GM18519 (cell line): ENCODE data around the gene PPP1R10.

Experiments
- ATAC-seq: cut with Tn5 transposase; IDR thresholded peaks from one replicate; pipeline ENCODE4 v1.9.1; 2021; ENCODE audit warnings: mild to moderate bottlenecking, moderate library complexity; ENCODE audit not compliant: unreplicated experiment, low FRiP score

The PPP1R10 gene

DNA sequence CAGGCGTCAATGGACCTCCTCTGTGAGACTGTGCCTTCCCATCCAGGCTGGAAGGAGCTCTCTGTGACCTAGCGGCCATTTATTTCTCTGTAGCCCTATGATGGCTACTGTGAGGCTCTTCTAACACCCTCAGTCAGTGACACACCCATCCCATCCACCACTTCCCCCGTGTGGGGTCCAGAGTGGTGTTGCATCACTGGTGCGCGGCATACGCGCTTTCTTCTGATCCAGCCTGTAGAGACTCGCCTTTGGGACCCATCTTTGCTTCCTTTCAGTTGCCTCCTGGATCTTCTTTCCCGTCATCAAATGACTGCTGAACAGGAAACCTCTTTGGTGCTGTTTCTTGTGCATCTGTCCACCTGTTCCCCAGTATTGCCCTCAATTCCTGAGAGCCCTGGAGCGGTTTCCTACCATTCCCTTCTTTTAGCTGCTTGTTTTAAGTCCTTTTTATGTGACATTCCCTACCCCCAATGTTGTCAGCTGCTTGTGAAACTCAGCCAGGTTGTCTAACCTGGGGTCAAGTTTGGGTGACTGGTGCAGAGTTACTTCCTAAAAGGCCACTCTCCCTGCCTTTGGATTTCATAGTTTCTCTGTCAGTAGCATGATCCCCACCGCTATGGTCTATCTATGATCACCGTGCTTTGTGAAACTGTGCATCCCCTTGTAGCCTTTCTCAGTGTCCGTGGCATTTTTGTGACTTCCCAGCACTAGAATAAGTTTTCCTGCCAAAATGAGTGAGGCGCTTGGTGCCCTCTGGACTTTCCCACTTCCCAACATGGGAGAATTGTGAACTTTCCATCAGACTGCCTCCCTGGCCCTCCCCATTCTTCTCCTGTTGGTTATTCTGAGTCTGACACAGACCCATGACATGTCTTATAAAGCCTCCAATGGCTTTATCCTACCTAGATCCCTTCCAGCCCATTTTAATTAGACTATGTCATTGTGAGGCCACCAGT lies 54.3 kb downstream of the PPP1R10 start:
- ATAC-seq: no peak

DNA sequence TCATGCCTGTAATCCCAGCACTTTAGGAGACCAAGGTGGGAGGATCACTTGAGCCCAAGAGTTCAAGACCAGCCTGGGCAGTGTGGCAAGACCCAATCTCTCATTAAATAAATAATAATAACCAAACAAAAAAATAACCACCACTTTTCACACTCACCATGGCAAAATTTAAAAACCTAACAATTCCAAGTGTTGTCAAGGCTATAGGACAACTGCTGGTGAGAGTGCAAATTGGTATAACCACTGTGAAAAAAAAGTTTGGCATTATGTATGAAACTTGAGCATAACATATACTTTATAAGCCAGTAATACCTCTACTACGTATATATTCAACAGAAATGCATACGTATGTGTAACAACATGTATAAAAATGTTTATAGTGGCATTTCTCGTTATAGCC lies 56.1 kb downstream of the PPP1R10 start:
- ATAC-seq: no peak

DNA sequence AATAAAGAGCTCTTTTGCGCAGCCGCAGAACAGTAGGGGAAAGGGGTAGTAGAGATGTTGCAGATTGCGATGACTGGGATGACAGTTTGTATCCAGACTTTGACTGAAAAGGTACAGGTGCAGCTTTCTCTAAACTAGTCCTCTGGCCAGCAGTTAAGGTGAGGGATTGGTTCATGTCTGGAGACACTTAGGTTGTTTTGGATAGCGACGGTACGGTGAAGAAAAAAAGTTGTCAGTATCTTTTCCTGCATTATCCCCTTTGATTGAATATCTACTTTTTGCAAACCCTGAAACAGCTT lies 59.4 kb downstream of the PPP1R10 start:
- ATAC-seq: no peak

DNA sequence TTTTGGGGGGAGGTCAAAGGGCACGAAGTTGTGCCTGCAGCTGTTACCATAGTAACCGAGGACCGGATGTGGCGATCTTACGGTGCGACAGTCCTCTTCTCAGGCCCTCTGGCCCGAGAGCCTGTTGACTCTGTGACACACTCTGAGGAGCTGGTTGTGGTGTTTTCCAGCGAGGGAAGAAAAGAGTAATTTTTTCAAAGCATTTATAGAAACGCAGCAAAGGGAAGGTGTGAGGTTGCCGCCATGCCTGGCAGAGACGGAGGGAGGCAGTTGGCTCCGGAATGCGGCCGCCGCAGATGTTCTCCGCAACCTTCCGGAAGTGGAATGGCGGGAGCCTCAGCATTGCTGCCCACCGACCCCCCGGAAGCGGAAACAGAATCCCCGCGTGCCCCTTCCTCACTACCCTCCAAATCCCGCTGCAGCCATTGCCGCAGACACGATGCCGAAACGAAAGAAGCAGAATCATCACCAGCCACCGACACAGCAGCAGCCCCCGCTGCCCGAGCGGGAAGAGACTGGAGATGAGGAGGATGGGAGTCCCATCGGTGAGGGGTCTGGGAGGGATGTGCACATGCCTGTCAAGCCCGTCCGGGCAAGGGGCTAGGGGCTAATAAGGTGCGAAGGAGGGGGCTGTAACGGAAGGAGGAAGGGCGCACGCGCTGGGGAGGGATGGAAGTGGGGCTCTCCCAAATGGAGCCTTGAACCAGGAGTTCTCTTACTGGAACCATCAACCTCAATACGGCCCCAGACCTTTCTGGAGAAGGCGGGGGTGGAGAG lies 59.9 kb downstream of the PPP1R10 start, which contains the start of gene PRR3:
Gene PRR3, plus strand, starts transcription at position 390 of the 777 bp plus-strand sequence. Its CDS starts 50 bp downstream, at position 440.
- peak; percentile 34 for ATAC-seq

DNA sequence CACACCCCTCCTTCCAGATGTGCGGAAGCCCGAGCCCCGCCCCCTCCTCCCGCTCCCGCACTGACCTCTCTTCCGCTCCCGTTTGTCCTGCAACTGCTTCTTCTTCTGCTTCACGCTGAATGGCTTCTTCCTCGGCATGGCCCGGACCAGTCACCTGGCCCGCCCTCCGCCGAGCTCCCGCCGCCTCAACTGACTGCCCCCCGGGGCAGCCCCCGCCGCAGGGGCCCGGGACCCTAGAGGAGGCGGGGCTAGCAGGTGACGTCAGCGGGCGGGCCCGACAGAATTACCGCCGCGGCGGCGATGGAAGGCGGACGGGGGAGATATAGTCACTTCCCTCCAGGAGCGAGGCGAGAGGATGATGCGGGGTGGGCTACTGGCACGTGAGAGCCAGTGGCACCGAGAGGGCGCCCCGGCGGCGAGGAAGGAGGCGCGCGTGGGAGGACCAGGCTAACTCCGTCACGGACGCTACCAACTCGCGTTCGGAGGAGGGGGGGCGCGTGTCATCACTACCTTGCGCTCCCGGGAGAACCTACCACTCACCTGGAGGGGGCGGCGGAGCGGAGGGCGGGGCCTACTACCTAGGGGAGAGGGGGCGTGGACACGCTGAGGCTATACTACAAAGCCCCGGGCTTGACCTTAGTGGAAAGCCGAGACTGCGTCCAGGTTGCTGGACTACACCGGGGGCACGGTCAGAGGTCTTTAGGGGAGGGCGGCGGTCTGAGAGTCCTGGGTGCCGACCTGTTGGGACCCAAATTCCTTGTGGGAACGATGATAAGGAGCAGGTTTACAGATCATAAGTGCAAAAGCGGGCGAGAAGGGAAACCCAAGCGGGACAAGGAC lies 60.8 kb downstream of the PPP1R10 start, which contains the start of gene GNL1:
Gene GNL1, minus strand, starts transcription at position 424 of the 840 bp plus-strand sequence. Its CDS starts 286 bp downstream, at position 138.
- ATAC-seq: peak; percentile 37

DNA sequence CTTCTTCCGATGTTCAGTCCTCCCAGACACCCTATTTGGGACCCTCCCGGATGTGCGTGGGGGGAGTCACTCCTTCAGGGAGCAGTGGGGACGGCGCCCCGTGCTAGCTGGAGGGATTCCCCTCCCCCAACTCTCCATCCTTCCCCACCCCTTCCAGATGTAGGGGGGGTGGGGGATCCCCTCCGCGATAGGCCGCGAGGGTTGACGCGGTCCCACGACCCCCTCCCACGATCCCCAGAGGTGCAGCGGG lies 61.3 kb downstream of the PPP1R10 start:
- no peak for ATAC-seq

DNA sequence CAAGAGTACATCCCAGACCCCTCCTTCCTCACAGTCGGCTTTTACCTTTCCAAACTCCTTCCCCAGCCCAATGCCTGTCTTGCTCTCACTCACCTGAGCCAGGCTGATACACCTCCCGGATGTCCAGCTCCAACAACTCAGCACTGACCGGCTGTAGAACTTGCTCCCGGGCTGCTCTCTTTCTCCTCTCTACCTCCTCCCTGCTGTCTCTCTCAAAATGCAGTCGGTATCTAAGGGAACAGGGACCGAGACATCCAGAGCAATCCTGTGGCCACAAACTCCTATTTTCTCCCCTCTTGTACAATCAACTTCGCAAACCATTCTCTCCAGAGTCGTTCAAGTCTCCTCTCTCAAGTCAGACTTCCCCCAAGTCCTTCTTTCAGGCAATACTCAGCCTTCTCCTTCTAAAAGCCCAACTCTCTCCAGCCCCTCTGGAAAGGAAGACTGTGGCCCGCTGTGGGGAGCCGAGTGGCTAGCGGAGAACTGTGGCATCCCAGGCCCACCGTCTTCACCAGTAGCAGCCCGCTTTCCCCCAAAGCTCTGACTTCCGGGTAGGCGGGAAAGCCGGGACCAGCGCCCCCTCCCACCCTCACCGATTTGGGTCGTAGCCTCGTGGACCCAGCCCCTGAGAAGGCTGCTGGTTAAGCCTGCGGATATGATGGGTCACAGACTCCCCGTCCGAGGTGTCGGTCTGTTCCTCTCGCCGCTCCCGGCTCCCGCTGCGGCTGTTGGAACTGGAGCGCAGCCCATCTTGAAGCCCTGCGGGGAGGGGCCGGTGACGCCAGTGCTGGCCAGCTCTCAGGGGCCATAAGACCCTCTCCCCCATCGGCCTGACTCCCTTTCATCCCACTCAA lies 61.9 kb downstream of the PPP1R10 start:
- ATAC-seq: no peak

DNA sequence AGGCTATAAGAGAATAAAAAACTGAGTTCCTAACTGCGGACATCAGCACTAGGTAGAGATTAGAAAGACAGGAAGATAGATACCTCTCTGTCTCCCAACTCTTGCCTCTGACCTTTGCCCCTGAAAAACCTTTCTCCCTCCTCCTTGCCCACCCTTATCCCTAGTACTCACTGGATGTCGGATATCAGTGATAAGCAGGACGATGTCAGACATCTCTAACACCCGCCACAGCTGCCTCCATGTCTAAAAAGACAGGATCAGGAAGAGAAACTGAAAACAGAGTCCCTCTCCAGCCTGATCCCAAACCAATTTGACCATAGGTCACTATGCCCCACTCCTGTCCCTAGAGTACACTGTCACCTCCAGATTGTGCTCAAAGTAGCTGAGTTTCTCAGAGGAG lies 62.6 kb downstream of the PPP1R10 start:
- ATAC-seq: no peak
